GM19468 (cell line): ENCODE measurements around the gene SLC8B1.

Source experiments
- ATAC-seq: cut with Tn5 transposase; IDR thresholded peaks from one replicate; pipeline ENCODE4 v1.9.1; 2021; ENCODE audit warnings: mild to moderate bottlenecking, moderate library complexity, moderate number of reproducible peaks; ENCODE audit not compliant: unreplicated experiment; ENCODE audit errors: extremely low read depth

SLC8B1 gene

GRCh38 chr12:113276306-113276705 is 58.6 kb downstream of the SLC8B1 start:
- ATAC-seq = no peak

- no peak for ATAC-seq
Measured at GRCh38 chr12:113274848-113275247, 60.1 kb downstream of the SLC8B1 start.

DNA sequence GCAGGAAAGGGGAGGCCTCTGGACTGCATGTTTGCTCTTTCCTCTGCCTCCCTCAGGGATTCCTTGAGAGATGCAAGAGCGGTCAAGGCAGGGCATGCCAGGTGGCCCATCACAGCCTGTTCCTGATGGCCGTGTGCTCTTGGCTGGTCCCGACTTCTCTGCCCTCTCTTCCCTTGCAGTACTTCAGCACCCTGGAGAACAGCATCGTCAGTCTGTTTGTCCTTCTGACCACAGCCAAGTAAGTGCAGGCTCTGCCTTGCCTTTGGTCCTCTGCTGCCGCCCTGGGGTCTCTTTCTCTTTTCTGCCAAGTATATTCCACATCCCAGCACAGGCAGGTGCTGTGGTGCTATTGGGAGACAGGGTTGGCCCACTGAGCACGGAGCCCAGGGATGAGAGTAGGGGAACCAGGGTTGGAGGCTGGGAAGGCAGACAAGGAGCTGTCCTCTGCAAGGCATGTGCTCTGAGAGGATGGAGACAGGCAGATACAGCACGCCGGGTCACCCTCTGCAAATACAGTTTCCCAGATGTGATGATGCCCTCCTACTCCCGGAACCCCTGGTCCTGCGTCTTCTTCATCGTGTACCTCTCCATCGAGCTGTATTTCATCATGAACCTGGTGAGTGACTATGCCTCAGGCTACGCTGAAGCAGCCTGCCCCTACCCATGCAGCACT is 61.7 kb downstream of the SLC8B1 start:
- ATAC-seq = no peak

DNA sequence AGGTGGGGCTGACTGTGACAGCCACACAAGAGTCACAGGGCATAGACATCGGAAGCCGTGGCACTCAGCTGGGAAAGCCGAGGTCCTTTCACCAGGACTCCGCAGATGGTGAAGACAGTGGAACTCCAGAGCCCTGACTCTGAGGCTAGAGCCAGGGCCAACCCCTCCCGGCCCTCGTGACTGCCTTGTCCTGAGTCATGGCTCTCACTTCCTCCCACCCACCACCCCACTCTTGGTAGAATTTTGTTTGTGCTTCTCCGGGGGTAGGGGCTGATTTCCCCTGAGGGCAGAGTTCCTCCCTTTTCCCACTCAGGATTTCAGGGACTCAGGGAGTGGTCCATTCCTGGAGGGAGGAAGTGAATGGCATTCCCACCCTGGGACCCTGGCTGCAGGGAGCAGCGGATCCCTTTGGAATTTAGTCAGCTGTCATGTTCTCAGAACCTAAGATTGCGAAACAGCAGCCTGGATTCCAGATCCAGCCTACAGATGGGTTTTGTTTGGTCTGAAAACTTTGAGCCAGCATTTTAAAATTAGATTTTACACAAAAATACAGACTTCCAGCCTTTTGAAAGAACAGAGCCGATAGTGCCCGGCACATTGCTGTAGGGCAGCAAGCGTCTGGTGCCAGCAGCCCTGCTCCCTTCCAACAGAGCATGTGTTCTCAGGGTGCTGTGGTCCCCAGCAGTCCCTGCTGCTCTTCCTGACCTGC is 62.9 kb downstream of the SLC8B1 start:
- ATAC-seq = no peak

- no peak for ATAC-seq
Measured at GRCh38 chr12:113271466-113271852, 63.5 kb downstream of the SLC8B1 start.

- no peak for ATAC-seq
Measured at GRCh38 chr12:113270709-113271009, 64.2 kb downstream of the SLC8B1 start.

DNA sequence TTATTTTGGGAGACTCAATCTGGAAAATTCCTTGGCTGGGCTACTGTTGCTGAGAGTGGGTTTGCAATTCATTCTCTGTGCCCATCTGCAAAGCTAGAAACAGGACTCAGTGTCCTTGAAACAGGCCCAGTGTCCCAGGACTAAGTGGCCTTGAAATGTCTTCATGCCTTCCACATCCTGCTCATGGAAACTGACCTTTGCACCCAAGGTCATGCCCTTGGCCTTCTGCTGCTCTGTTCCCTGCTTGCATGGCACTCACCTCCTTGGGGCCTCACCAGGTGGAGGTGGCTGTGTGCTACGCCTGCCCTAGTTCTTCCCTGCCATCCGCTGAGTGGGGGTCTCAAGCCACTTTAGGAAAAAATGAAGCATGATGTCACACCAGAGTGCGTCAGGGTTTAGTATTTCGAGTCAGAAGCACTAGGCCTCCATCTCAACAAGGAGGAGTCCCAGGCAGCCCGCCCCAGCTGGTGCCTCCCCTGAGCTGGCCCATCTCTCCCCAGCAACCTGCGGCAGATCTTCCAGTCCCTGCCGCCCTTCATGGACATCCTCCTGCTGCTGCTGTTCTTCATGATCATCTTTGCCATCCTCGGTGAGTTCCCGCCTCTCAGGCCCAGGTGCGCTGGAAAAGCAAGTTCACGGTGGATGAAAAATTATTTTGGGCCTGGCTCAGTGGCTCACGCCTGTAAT is 65.5 kb downstream of the SLC8B1 start:
- no peak for ATAC-seq

DNA sequence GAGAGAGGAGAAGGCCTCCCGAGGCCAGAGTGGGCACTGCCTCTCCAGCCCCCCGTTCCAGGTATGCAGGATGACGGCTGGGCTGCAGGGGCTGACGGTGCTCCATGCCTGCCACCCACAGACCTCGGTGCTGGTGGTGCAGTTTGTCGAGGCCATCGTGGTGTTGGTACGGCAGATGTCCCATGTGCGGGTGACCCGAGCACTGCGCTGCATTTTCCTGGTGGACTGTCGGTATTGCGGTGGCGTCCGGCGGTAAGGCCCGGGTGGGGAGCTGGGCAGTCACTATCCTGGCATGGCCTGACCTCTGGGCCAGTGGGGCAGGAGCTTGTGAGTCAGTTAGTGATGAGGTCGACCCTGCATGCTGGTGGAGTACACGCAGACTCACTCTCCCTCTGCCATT is 66.3 kb downstream of the SLC8B1 start:
- no peak for ATAC-seq

DNA sequence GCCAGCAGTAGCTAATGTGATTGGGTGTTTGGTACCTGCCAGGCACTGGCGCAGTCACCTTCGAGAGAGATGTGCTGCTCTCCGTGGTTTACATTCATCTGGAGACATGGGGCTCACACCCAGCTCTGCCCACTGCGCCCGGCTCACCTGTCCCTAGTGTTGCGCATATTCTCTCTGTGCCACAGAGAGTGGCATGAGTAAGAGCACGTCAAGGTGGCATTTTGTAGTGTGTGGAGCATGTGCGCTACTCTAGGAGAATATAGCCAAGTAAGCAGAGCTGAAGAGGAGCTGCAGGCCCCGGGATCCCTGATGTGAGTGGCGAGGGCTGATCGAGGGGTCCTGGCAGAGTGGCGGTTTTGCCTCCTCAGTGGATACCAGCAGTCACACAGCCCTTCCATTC is 66.8 kb downstream of the SLC8B1 start:
- ATAC-seq = no peak

- no peak for ATAC-seq
Measured at GRCh38 chr12:113267621-113268020, 67.3 kb downstream of the SLC8B1 start.

DNA sequence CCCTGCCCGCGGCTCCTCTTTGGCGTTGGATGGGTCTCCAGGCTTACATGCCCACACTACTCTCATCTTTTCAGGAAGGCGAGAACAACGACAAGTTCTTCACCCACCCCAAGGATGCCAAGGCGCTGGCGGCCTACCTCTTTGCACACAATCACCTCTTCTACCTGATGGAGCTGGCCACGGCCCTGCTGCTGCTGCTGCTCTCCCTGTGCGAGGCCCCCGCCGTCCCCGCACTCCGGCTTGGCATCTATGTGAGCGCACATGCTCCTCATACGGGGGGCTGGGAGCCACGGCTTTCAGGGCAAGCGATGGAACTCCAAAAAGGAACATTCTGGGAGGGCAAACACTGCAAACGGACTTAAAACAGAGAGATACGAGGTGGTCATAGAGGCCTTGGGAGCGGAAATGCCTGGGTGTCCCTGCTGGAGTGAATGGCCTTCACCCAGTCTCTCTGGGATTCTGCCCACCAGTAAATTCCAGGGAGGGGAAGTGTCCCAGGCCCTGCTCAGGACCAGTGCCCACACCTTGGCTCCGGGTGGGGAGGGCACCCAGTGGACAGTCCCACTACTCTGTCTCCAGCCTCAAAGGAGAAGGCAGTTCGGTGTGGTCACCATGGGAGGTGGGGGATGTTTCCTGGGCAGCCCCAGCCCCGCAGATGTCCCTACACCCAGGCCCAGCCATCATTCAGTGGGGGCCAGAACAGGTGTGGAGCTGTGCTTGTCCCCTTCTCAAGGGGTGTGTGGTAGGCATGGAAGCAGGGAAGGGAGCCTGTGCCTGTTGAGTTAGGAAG is 68.6 kb downstream of the SLC8B1 start:
- no peak for ATAC-seq

GRCh38 chr12:113263431-113263963 is 71.4 kb downstream of the SLC8B1 start:
- no peak for ATAC-seq

- no peak for ATAC-seq
Measured at GRCh38 chr12:113262710-113263109, 72.2 kb downstream of the SLC8B1 start.

DNA sequence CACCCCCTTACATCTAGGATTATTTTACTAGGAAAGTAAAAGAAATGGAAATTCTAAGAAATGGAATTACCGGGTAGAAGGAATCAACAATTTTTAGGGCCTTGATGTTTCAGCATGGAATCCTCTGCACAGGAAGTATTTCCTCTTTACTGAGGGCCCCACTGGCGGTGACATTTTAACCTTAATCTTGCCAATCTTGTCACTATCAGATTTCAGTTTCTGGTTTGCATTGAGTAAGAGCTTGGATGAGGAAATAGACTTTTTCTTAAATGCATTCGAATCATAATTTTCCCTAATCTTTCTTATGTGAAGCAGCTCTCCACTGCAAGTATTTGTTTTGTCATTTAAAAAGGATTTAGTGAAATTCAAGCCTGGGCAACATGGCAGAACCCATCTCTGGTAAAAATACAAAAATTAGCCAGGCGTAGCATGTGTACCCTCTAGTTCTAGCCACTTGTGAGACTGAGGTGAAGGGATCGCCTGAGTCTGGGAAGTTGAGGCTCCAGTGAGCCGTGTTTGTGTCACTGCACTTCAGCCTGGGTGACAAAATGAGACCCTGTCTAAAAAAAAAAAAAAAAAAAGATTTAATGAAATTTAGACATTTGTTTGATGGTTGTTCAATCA is 73.0 kb downstream of the SLC8B1 start:
- ATAC-seq = peak; percentile 21

- no peak for ATAC-seq
Measured at GRCh38 chr12:113260636-113261300, 74.1 kb downstream of the SLC8B1 start.

- ATAC-seq = no peak
Measured at GRCh38 chr12:113260127-113260526, 74.8 kb downstream of the SLC8B1 start.

DNA sequence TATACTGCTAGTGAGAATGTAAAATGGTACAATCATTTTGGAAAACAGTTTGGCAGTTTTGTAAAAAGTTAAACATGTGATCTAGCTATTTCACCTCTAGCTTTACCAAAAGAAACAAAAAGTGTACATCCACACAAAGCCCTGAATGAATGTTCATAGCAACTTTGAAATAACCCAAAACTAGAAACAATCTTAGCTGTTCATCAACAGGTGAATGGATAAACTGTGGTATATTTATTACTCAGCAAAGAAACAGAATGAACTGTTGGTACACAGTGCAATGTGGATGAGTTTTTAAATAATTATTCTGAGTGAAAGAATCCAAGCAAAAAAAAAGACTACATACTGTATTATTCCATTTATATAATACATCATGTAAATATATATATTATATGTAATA is 77.3 kb downstream of the SLC8B1 start:
- no peak for ATAC-seq

DNA sequence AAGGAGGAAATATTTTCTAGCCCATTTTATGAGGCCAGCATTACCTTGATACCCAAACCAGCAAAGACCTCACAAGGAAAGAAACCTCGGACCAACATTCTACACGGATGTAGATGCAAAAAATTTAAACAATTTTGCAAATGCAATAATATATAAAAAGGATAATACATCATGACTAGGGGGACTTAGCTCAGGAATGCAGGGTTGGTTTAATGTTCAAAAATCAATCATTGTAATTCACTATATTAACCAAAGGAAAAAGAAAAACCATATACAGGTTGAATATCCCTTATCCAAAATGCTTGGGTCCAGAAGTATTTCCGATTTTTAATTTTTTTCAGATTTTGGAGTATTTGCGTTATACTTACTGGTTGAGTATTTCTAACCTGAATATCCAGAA is 80.6 kb downstream of the SLC8B1 start:
- ATAC-seq = no peak

GRCh38 chr12:113253532-113254285 is 81.2 kb downstream of the SLC8B1 start:
- ATAC-seq = no peak
